ENCODE measurements around the gene CCDC192.

GRCh38 chr5:127840198-127840524, 137.0 kb downstream of the CCDC192 start:
- TF ChIP-seq CTCF (IDR thresholded peaks at IDR 0.05), result no peak
- no peak for TF ChIP-seq POLR2A (IDR thresholded peaks at IDR 0.05)
